C4-2B (cell line): ENCODE data around the gene PRKCQ.
"Not testable (repeated sequence)": the region's sequence is repeated elsewhere in the genome, so short reads cannot be mapped to it uniquely, and the experiment has no call there.

Experiments
- H3K27ac ChIP-seq: fragments of 450-650 bp; 2 replicates; pipeline ENCODE4 v1.5.1; 2017
- CTCF ChIP-seq: fragments of 450-650 bp; conservative IDR thresholded peaks from 2 replicates; pipeline ENCODE4 v1.5.1; 2017; ENCODE audit warnings: mild to moderate bottlenecking
- ZFX ChIP-seq: fragments of 450-650 bp; IDR thresholded peaks from 2 replicates; pipeline ENCODE4 v1.6.1; 2017

The PRKCQ gene

GRCh38 chr10:6482737-6483357, 97.2 kb downstream of the PRKCQ start:
- H3K27ac ChIP-seq = no peak overlapping the region
- TF ChIP-seq CTCF = no peak
- TF ChIP-seq ZFX = no peak

- TF ChIP-seq ZFX (no peak), CTCF (no peak)
- H3K27ac ChIP-seq = no peak overlapping the region
Measured at GRCh38 chr10:6478722-6479121, 101.4 kb downstream of the PRKCQ start.

- TF ChIP-seq CTCF (no peak), ZFX (no peak)
- H3K27ac ChIP-seq = no peak overlapping the region
Measured at GRCh38 chr10:6476989-6477388, 103.1 kb downstream of the PRKCQ start.

- TF ChIP-seq CTCF = no peak
- TF ChIP-seq ZFX = no peak
- H3K27ac ChIP-seq = no peak overlapping the region
Measured at GRCh38 chr10:6474871-6475270, 105.2 kb downstream of the PRKCQ start.

- TF ChIP-seq ZFX = no peak
- TF ChIP-seq CTCF = no peak
- no peak overlapping the region for H3K27ac ChIP-seq
Measured at GRCh38 chr10:6473901-6474370, 106.1 kb downstream of the PRKCQ start.

- no peak for TF ChIP-seq CTCF
- TF ChIP-seq ZFX = no peak
- no peak overlapping the region for H3K27ac ChIP-seq
Measured at GRCh38 chr10:6473430-6473829, 106.6 kb downstream of the PRKCQ start.

- not testable (repeated sequence) for H3K27ac ChIP-seq
Measured at GRCh38 chr10:6472710-6473005, 107.4 kb downstream of the PRKCQ start.

- no peak for TF ChIP-seq CTCF
- TF ChIP-seq ZFX = no peak
Measured at GRCh38 chr10:6470894-6471618, 109.0 kb downstream of the PRKCQ start.

More at GRCh38 chr10:6470894-6471618, 109.0 kb downstream of the PRKCQ start:
- no peak overlapping the region for H3K27ac ChIP-seq
